Muscle layer of duodenum (tissue), 2 donors: ENCODE data around the gene CCDC60.

ENCODE experiments used
- H3K27ac ChIP-seq: one replicate; pipeline ENCODE4 v1.7.0; 2013; ENCODE audit warnings: mild to moderate bottlenecking, low read length
- H3K27me3 ChIP-seq: one replicate; pipeline ENCODE4 v1.7.0; 2013; ENCODE audit warnings: low read depth, mild to moderate bottlenecking, control low read depth, low read length
- H3K36me3 ChIP-seq, 2 donors: one replicate each; pipeline ENCODE4 v1.7.0; 2013; ENCODE audit warnings: low read length in 2 of 2, control low read depth in 1 of 2, mild to moderate bottlenecking in 1 of 2; ENCODE audit not compliant: insufficient read depth in 2 of 2, control insufficient read depth in 1 of 2
- H3K4me1 ChIP-seq, 2 donors: one replicate each; pipeline ENCODE4 v1.7.0; 2013; ENCODE audit warnings: low read length in 2 of 2, mild to moderate bottlenecking in 2 of 2, control low read depth in 1 of 2, moderate library complexity in 1 of 2; ENCODE audit not compliant: insufficient read depth in 2 of 2, control insufficient read depth in 1 of 2
- H3K4me3 ChIP-seq, 2 donors: one replicate each; pipeline ENCODE4 v1.7.0; 2013; ENCODE audit warnings: low read length in 2 of 2, low read depth in 1 of 2, mild to moderate bottlenecking in 1 of 2
- H3K9me3 ChIP-seq, 2 donors: one replicate each; pipeline ENCODE4 v1.7.0; 2013; ENCODE audit warnings: low read length in 2 of 2, control low read depth in 1 of 2, mild to moderate bottlenecking in 1 of 2; ENCODE audit not compliant: control insufficient read depth in 1 of 2
- donor health status: healthy.

CCDC60 gene

GRCh38 chr12:119391673-119392072, 57.1 kb downstream of the CCDC60 start:
- Histone ChIP-seq H3K27ac (no peak overlapping the region), H3K9me3 (no peaks in the 10 kb centered on the region), H3K4me3 (no peak overlapping the region), H3K4me1 (no peaks in the 10 kb centered on the region), H3K27me3 (no peaks in the 10 kb centered on the region), H3K36me3 (no peaks in the 10 kb centered on the region)

GRCh38 chr12:119393677-119394076, 59.1 kb downstream of the CCDC60 start:
- no peak overlapping the region for H3K4me3 ChIP-seq

GRCh38 chr12:119397540-119397939, 63.0 kb downstream of the CCDC60 start:
- no peaks in the 10 kb centered on the region for H3K27me3 ChIP-seq
- no peaks in the 10 kb centered on the region for H3K4me1 ChIP-seq
- H3K36me3 ChIP-seq: no peaks in the 10 kb centered on the region
- no peaks in the 10 kb centered on the region for H3K9me3 ChIP-seq
- H3K27ac ChIP-seq: no peak overlapping the region
- no peak overlapping the region for H3K4me3 ChIP-seq

More at GRCh38 chr12:119393677-119394076, 59.1 kb downstream of the CCDC60 start:
- no peak overlapping the region for H3K27ac ChIP-seq
- H3K4me1 ChIP-seq: no peaks in the 10 kb centered on the region
- H3K9me3 ChIP-seq: no peaks in the 10 kb centered on the region
- H3K27me3 ChIP-seq: no peaks in the 10 kb centered on the region
- no peaks in the 10 kb centered on the region for H3K36me3 ChIP-seq

- Histone ChIP-seq H3K27me3 (no peaks in the 10 kb centered on the region), H3K27ac (no peak overlapping the region), H3K4me3 (no peak overlapping the region), H3K4me1 (no peaks in the 10 kb centered on the region), H3K9me3 (no peaks in the 10 kb centered on the region), H3K36me3 (no peaks in the 10 kb centered on the region)
These were observed 63.7 kb downstream of the CCDC60 start for GRCh38 chr12:119398190-119398589.

GRCh38 chr12:119399301-119399700, 64.8 kb downstream of the CCDC60 start:
- no peaks in the 10 kb centered on the region for H3K36me3 ChIP-seq
- no peaks in the 10 kb centered on the region for H3K27me3 ChIP-seq
- H3K4me1 ChIP-seq: no peaks in the 10 kb centered on the region
- no peak overlapping the region for H3K27ac ChIP-seq
- no peaks in the 10 kb centered on the region for H3K9me3 ChIP-seq
- H3K4me3 ChIP-seq: no peak overlapping the region

- H3K4me1 ChIP-seq: no peaks in the 10 kb centered on the region
- no peak overlapping the region for H3K4me3 ChIP-seq
- no peak overlapping the region for H3K27ac ChIP-seq
- no peaks in the 10 kb centered on the region for H3K9me3 ChIP-seq
- no peaks in the 10 kb centered on the region for H3K36me3 ChIP-seq
- H3K27me3 ChIP-seq: no peaks in the 10 kb centered on the region
These were observed 71.8 kb downstream of the CCDC60 start for GRCh38 chr12:119406308-119406707.

GRCh38 chr12:119406811-119407210, 72.3 kb downstream of the CCDC60 start:
- Histone ChIP-seq H3K4me1 (no peaks in the 10 kb centered on the region), H3K9me3 (no peaks in the 10 kb centered on the region), H3K27me3 (no peaks in the 10 kb centered on the region), H3K36me3 (no peaks in the 10 kb centered on the region), H3K4me3 (no peak overlapping the region), H3K27ac (no peak overlapping the region)

GRCh38 chr12:119409043-119409442, 74.5 kb downstream of the CCDC60 start:
- Histone ChIP-seq H3K27ac (no peak overlapping the region), H3K4me3 (no peak overlapping the region), H3K9me3 (no peaks in the 10 kb centered on the region), H3K36me3 (no peaks in the 10 kb centered on the region), H3K4me1 (peaks cover 0 to 8% of the 10 kb centered on the region in 2 donors), H3K27me3 (no peaks in the 10 kb centered on the region)

- no peak overlapping the region for H3K4me3 ChIP-seq
- no peak overlapping the region for H3K27ac ChIP-seq
- H3K9me3 ChIP-seq: no peaks in the 10 kb centered on the region
- no peaks in the 10 kb centered on the region for H3K27me3 ChIP-seq
- peaks cover 0 to 8% of the 10 kb centered on the region in 2 donors for H3K4me1 ChIP-seq
- no peaks in the 10 kb centered on the region for H3K36me3 ChIP-seq
These were observed 75.9 kb downstream of the CCDC60 start for GRCh38 chr12:119410396-119410795.

- H3K36me3 ChIP-seq: no peaks in the 10 kb centered on the region
- no peak overlapping the region for H3K4me3 ChIP-seq
- H3K9me3 ChIP-seq: no peaks in the 10 kb centered on the region
- peaks cover 0 to 8% of the 10 kb centered on the region in 2 donors for H3K4me1 ChIP-seq
- no peaks in the 10 kb centered on the region for H3K27me3 ChIP-seq
- H3K27ac ChIP-seq: no peak overlapping the region
These were observed 77.8 kb downstream of the CCDC60 start for GRCh38 chr12:119412306-119412705.

- H3K4me1 ChIP-seq: peaks cover 0 to 8% of the 10 kb centered on the region in 2 donors
- no peaks in the 10 kb centered on the region for H3K36me3 ChIP-seq
- no peaks in the 10 kb centered on the region for H3K9me3 ChIP-seq
- no peak overlapping the region for H3K27ac ChIP-seq
- H3K4me3 ChIP-seq: no peak overlapping the region
- no peaks in the 10 kb centered on the region for H3K27me3 ChIP-seq
These were observed 78.6 kb downstream of the CCDC60 start for GRCh38 chr12:119412811-119413794.
